B cell (primary cell): Measurements from ENCODE around the gene HIRIP3. TPM values are rescaled to one million over a fixed set of nuclear protein-coding genes. Genes with fewer than 3 reads are reported as not detected.

Experiments used
- ATAC-seq: fragments of 200-7000 bp; cut with Tn5 transposase; one replicate; pipeline ENCODE4 v1.10.0; 2021; ENCODE audit warnings: low read depth, mild to moderate bottlenecking, moderate number of reproducible peaks, moderate library complexity
- CTCF ChIA-PET: fragments of 350-600 bp; sonication (Branson Sonifier 250); formaldehyde crosslinking; loops from one replicate; lab custom pipeline; 2021; ENCODE audit warnings: antibody characterized with exemption, inconsistent platforms; lab: Charles Lee
- POLR2A ChIA-PET: fragments of 350-600 bp; sonication (Branson Sonifier 250); formaldehyde crosslinking; loops from one replicate; lab custom pipeline; 2021; ENCODE audit warnings: antibody characterized with exemption; lab: Charles Lee
- DNase-seq: peaks from one replicate; pipeline ENCODE4 v3.0.0; 2013
- H2AFZ ChIP-seq: 2 replicates; pipeline ENCODE4 v1.6.1; 2012; ENCODE audit warnings: mild to moderate bottlenecking, low read depth, low read length; ENCODE audit not compliant: insufficient read depth, poor library complexity, severe bottlenecking
- H3K27ac ChIP-seq, 2 donors: 1 replicate in 1 of 2; 2 replicates in 1 of 2; pipeline ENCODE4 v1.5.1; 2012 to 2013; ENCODE audit warnings: low read length in 2 of 2, mild to moderate bottlenecking in 2 of 2, moderate library complexity in 1 of 2
- H3K27me3 ChIP-seq, 4 experiments: fragments of 200-600 bp in 1 of 4; sonication (generic) in 1 of 4; replicated peaks in 1 of 4; 1 replicate in 2 of 4; 2 replicates in 2 of 4; pipeline versions ENCODE4 v1.6.1 to v1.7.0; 2013 to 2016; ENCODE audit warnings: low read length in 3 of 4, mild to moderate bottlenecking in 2 of 4, mixed read lengths in 1 of 4, moderate library complexity in 1 of 4; ENCODE audit not compliant: insufficient read depth in 4 of 4, control insufficient read depth in 3 of 4; ENCODE audit errors: control extremely low read depth in 1 of 4
- H3K36me3 ChIP-seq, 2 experiments: replicated peaks in 1 of 2; 1 replicate in 1 of 2; 2 replicates in 1 of 2; pipeline versions ENCODE4 v1.6.1 to v1.7.1; 2013; ENCODE audit warnings: low read length in 1 of 2; ENCODE audit not compliant: insufficient read depth in 2 of 2, control insufficient read depth in 1 of 2; ENCODE audit errors: control extremely low read depth in 1 of 2, extremely low read depth in 1 of 2
- H3K4me1 ChIP-seq, 2 donors: fragments of 200-600 bp in 1 of 2; sonication (generic) in 1 of 2; 1 replicate in 1 of 2; 2 replicates in 1 of 2; pipeline versions ENCODE4 v1.5.1 to v1.6.1; 2013 to 2017; ENCODE audit warnings: low read length in 2 of 2; ENCODE audit not compliant: control insufficient read depth in 2 of 2, insufficient read depth in 2 of 2
- H3K4me2 ChIP-seq: replicated peaks from 2 replicates; pipeline ENCODE3; 2012; ENCODE audit warnings: mild to moderate bottlenecking, low read depth, low read length; ENCODE audit not compliant: poor library complexity, severe bottlenecking
- H3K4me3 ChIP-seq, 5 experiments: fragments of 200-600 bp in 1 of 5; sonication (generic) in 1 of 5; 1 replicate in 3 of 5; 2 replicates in 2 of 5; pipeline versions ENCODE4 v1.5.1 to v1.7.0; 2011 to 2016; ENCODE audit warnings: low read length in 4 of 5, mild to moderate bottlenecking in 4 of 5, low read depth in 2 of 5, control low read depth in 1 of 5, moderate library complexity in 1 of 5; ENCODE audit not compliant: insufficient read depth in 1 of 5; ENCODE audit errors: control extremely low read depth in 1 of 5, extremely low read depth in 1 of 5
- H3K79me2 ChIP-seq: fragments of 200-600 bp; sonication (generic); one replicate; pipeline ENCODE4 v1.6.0; 2016; ENCODE audit warnings: low read length; ENCODE audit not compliant: control insufficient read depth, insufficient read depth
- H3K9ac ChIP-seq: fragments of 200-600 bp; sonication (generic); 2 replicates; pipeline ENCODE4 v1.6.1; 2017; ENCODE audit warnings: mild to moderate bottlenecking, low read length, moderate library complexity
- H3K9me3 ChIP-seq, 3 donors: one replicate each; pipeline versions ENCODE4 v1.6.1 to v1.7.1; 2013; ENCODE audit warnings: low read length in 2 of 3; ENCODE audit not compliant: control insufficient read depth in 2 of 3, insufficient read depth in 1 of 3; ENCODE audit errors: control extremely low read depth in 1 of 3
- H4K20me1 ChIP-seq: 2 replicates; pipeline ENCODE4 v1.6.0; 2012; ENCODE audit warnings: mild to moderate bottlenecking, low read length; ENCODE audit not compliant: insufficient read depth, control insufficient read depth, poor library complexity, severe bottlenecking
- H3K27ac Mint-ChIP-seq: one replicate; pipeline ENCODE4 v1.8.0; 2021; ENCODE audit warnings: mixed read lengths
- H3K27me3 Mint-ChIP-seq: one replicate; pipeline ENCODE4 v1.8.0; 2021; ENCODE audit warnings: mixed read lengths
- H3K4me1 Mint-ChIP-seq: one replicate; pipeline ENCODE4 v1.8.0; 2021; ENCODE audit warnings: mixed read lengths
- H3K4me3 Mint-ChIP-seq: one replicate; pipeline ENCODE4 v1.8.0; 2021; ENCODE audit warnings: mixed read lengths
- H3K9me3 Mint-ChIP-seq: one replicate; pipeline ENCODE4 v1.8.0; 2022; ENCODE audit warnings: mixed read lengths; ENCODE audit not compliant: insufficient read depth
- CTCF ChIP-seq: fragments of 200-600 bp; IDR thresholded peaks from one replicate; pipeline ENCODE4 v1.8.0; 2022; ENCODE audit warnings: antibody characterized with exemption, mild to moderate bottlenecking
- EZH2 ChIP-seq: IDR thresholded peaks from 2 replicates; pipeline ENCODE4 v1.6.1; 2012; ENCODE audit warnings: borderline replicate concordance, low read depth, mild to moderate bottlenecking, moderate library complexity, low read length; ENCODE audit not compliant: insufficient read depth, poor library complexity, severe bottlenecking
- WGBS: methylation state at CpG from one replicate; pipeline ENCODE4 v1.1.5; 2013; ENCODE audit warnings: missing lambda C conversion rate; ENCODE audit not compliant: insufficient coverage; 5-methylcytosine and 5-hydroxymethylcytosine counted together
- intact Hi-C: fragments of 100-400 bp; cut with micrococcal nuclease; formaldehyde crosslinking; loops from one replicate; pipeline ENCODE4 v1.10.0; 2022
- polyA plus RNA-seq: library from polyadenylated mRNA; depleted of rRNA; stranded (reverse); fragments of >200 nt; gene quantifications from 2 replicates; pipeline ENCODE4 v1.2.3, GENCODE V29; 2012
- total RNA-seq, 2 donors: library from RNA; stranded (reverse); fragments of 120-200 nt in 1 of 2; gene quantifications; 1 replicate in 1 of 2; 2 replicates in 1 of 2; pipeline versions ENCODE4 v1.2.3 to v1.2.4, GENCODE V29; 2013 to 2022

The HIRIP3 gene
- total and polyA plus RNA-seq, 2 donors (not counting 1 experiment from before 2014, with no cell fraction given) = 12.2 to 13.9 TPM

DNA sequence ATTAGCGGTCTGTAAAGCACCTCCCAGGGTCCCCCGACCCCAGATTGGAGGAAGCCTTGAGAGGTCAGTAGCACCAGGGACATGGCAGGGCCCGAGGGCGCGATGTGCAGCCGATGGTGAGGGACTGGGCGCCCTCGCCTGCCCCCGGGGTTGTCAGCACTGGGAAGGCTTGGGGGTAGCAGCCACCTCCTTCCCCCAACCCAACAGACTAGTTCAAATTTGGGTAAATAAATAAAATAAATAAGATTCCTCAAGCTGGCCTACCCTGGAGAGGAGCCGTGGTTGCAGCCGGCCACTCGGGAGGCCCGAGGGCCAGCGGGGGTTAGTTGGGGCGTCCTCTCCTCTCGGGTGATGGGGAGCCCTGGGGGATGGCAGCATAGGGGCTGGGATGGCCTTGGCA, 29.0 kb upstream of the HIRIP3 start:
- H3K4me1 Mint-ChIP-seq = peaks cover 17% of the 10 kb centered on the region

DNA sequence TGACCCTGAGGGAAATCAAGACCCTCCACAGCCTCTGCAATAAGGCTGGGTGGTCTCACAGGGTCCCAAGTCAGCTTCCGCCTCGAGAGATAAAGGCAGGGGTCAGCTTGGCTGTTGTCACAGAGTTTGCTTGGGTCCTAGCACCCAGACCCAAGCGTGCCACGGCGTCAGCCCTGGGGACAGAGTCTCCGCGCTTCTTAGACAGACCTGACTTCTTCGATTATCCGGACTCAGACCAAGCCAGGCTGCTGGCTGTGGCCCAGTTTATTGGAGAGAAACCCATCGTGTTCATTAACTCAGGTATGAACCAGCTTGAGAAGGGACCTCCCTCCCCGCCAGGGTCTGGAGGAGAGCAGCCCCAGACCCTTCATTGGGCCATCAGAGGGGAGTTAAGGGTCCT, 28.2 kb upstream of the HIRIP3 start:
- intact Hi-C loops = no loop called here
- Histone ChIP-seq H2AFZ (no peak overlapping the region), H3K79me2 (no peaks in the 10 kb centered on the region), H4K20me1 (no peaks in the 10 kb centered on the region), H3K4me2 (no peak overlapping the region), H3K9me3 (peaks cover 0 to 3% (median 0%) of the 10 kb centered on the region in 3 donors), H3K27ac (no peak overlapping the region), H3K4me3 (no peak overlapping the region), H3K27me3 (peaks cover 0 to 16% (median 4%) of the 10 kb centered on the region in 4 experiments), H3K4me1 (peaks cover 6 to 11% of the 10 kb centered on the region in 2 donors), H3K9ac (no peak overlapping the region), H3K36me3 (no peaks in the 10 kb centered on the region)
- WGBS = 92% methylated on average over 10 of the region's 11 CpGs
- peaks cover 25% of the 10 kb centered on the region for H3K27me3 Mint-ChIP-seq
- POLR2A ChIA-PET = interaction anchor here (0.6 kb wide), 1 partner anchor 12 kb away, joined by 3 read pairs; no protein-coding TSS in a partner anchor
- TF ChIP-seq CTCF (no peak), EZH2 (no peak)
- no peak overlapping the region for H3K4me3 Mint-ChIP-seq
- ATAC-seq (no peak), DNase-seq (no peak)
- no peaks in the 10 kb centered on the region for H3K9me3 Mint-ChIP-seq
- peaks cover 15% of the 10 kb centered on the region for H3K4me1 Mint-ChIP-seq
- CTCF ChIA-PET = interaction anchor here (1.2 to 1.8 kb wide), 2 partner anchors 8 to 323 kb away, joined by 5 to 6 read pairs; no protein-coding TSS in a partner anchor
- no peak overlapping the region for H3K27ac Mint-ChIP-seq

More for the DNA sequence above, 29.0 kb upstream of the HIRIP3 start:
- Histone ChIP-seq H3K27ac (no peak overlapping the region), H2AFZ (no peak overlapping the region), H3K4me3 (no peak overlapping the region), H4K20me1 (no peaks in the 10 kb centered on the region), H3K9me3 (peaks cover 0 to 8% (median 0%) of the 10 kb centered on the region in 3 donors), H3K79me2 (no peaks in the 10 kb centered on the region), H3K4me1 (peaks cover 6 to 11% of the 10 kb centered on the region in 2 donors), H3K9ac (no peak overlapping the region), H3K36me3 (no peaks in the 10 kb centered on the region), H3K4me2 (no peak overlapping the region), H3K27me3 (peaks cover 0 to 24% (median 8%) of the 10 kb centered on the region in 4 experiments)
- intact Hi-C loops = no loop called here
- Mint-ChIP-seq H3K27ac (no peak overlapping the region), H3K4me3 (no peak overlapping the region), H3K27me3 (peaks cover 33% of the 10 kb centered on the region), H3K9me3 (no peaks in the 10 kb centered on the region)
- ATAC-seq = no peak
- 80% methylated on average over 13 of the region's 16 CpGs for WGBS
- DNase-seq = no peak
- TF ChIP-seq CTCF (no peak), EZH2 (no peak)
- ChIA-PET CTCF (no interaction called here), POLR2A (no interaction called here)
